Adrenal gland (tissue), 12 donors: ENCODE data around the gene ZNF135. TPM values are rescaled to one million over a fixed set of nuclear protein-coding genes. Genes with fewer than 3 reads are reported as not detected.

Source experiments
- DNase-seq, 7 donors: peaks; one replicate each; pipeline ENCODE4 v3.0.0-alpha.2; 2019 to 2020
- H3K27ac ChIP-seq, 5 donors: fragments of 200-600 bp; sonication (generic) in 4 of 5; 1 replicate in 3 of 5; 2 replicates in 2 of 5; pipeline versions ENCODE4 v1.5.1 to v1.8.0; 2016 to 2020; ENCODE audit warnings: mild to moderate bottlenecking in 1 of 5
- H3K27me3 ChIP-seq: fragments of 200-600 bp; 2 replicates; pipeline ENCODE4 v1.8.0; 2021
- H3K36me3 ChIP-seq, 2 donors: fragments of 200-600 bp; replicated peaks in 1 of 2; 1 replicate in 1 of 2; 2 replicates in 1 of 2; pipeline versions ENCODE4 v1.5.1 to v1.8.0; 2018 to 2022
- H3K4me1 ChIP-seq, 2 donors: fragments of 200-600 bp; replicated peaks in 1 of 2; 1 replicate in 1 of 2; 2 replicates in 1 of 2; pipeline versions ENCODE4 v1.5.1 to v1.8.0; 2018 to 2021
- H3K4me3 ChIP-seq, 4 donors: fragments of 200-600 bp; sonication (generic) in 3 of 4; one replicate each; pipeline ENCODE4 v1.5.1; 2016 to 2018
- H3K9me3 ChIP-seq, 3 donors: fragments of 200-600 bp; sonication (generic) in 1 of 3; replicated peaks in 1 of 3; 1 replicate in 2 of 3; 2 replicates in 1 of 3; pipeline versions ENCODE4 v1.5.1 to v1.8.0; 2016 to 2021
- CTCF ChIP-seq, 6 experiments: fragments of 450-650 bp in 4 of 6; fragments of 200-600 bp in 2 of 6; sonication (generic) in 1 of 6; IDR thresholded peaks; 1 replicate in 5 of 6; 2 replicates in 1 of 6; pipeline versions ENCODE4 v1.5.1 to v1.8.0; 2016 to 2021; ENCODE audit warnings: antibody characterized with exemption in 6 of 6, mild to moderate bottlenecking in 2 of 6, moderate library complexity in 1 of 6
- POLR2A ChIP-seq, 2 donors: fragments of 450-650 bp; IDR thresholded peaks; one replicate each; pipeline ENCODE4 v1.6.1; 2017; ENCODE audit warnings: antibody characterized with exemption in 2 of 2, mild to moderate bottlenecking in 2 of 2, moderate library complexity in 1 of 2
- WGBS, 4 donors: extraction: QIAGEN DNeasy Blood & Tissue Kit in 2 of 4; methylation state at CpG; one replicate each; pipeline versions ENCODE4 v1.1.5 to v1.1.7; 2013 to 2017; 5-methylcytosine and 5-hydroxymethylcytosine counted together
- intact Hi-C, 2 donors: fragments of 100-400 bp; cut with DNase I; formaldehyde crosslinking; loops; one replicate each; pipeline versions ENCODE4 v1.14.1 to v1.15.0; 2022 to 2023
- polyA plus RNA-seq, 3 donors: library from polyadenylated mRNA; stranded (reverse); fragments of 200-250 nt in 2 of 3; fragments of 350-450 nt in 1 of 3; fragmentation: Illumina TruSeq in 1 of 3; extraction: RNeasy Lipid Tissue Mini Kit (QIAGEN cat#74804) in 1 of 3; gene quantifications; one replicate each; pipeline ENCODE4 v1.2.3, GENCODE V29; 2013 to 2014
- total RNA-seq, 9 donors: library from RNA; depleted of rRNA in 4 of 9; stranded (reverse); fragments of >200 nt in 4 of 9; fragments of 120-200 nt in 1 of 9; fragmentation: NEBNext Ultra II Directional in 1 of 9; extraction: Animal tissue kit (Norgen Biotek cat#: 25700) in 1 of 9; gene quantifications; one replicate each; pipeline versions ENCODE4 v1.1.0 to v1.2.4, GENCODE V29; 2013 to 2023
- donor health status: healthy with polysubstance abuse.
- donor health status: Bipolar disorder and iron deficiency.
- donor health status: DM: yes; HTN: yes; CAD: no.
- donor health status: DM: no; HTN: no; CAD: no.
- donor health status: DM: no; HTN: no; CAD: no.
- donor health status: DM: yes; HTN: yes; CAD: no.

The ZNF135 gene
- total and polyA plus RNA-seq, 12 donors: 1.2 to 15.1 (median 4.5) TPM

GRCh38 chr19:58085348-58085875 is 26.3 kb downstream of the ZNF135 start:
- Histone ChIP-seq H3K9me3 (peaks cover 0 to 43% (median 0%) of the 10 kb centered on the region in 3 donors), H3K27ac (no peak overlapping the region), H3K4me3 (no peak overlapping the region), H3K36me3 (peaks cover 0 to 12% of the 10 kb centered on the region in 2 donors), H3K27me3 (no peaks in the 10 kb centered on the region), H3K4me1 (no peaks in the 10 kb centered on the region)
- no peak for DNase-seq
- intact Hi-C loops: no loop called here
- whole genome bisulfite sequencing, 4 donors: 93 to 96% (median 93%) methylated on average over 15 to 29 of the region's 29 CpGs; no CpG with 5 or more reads in 1 of the 4 donors
- TF ChIP-seq POLR2A (IDR thresholded peaks at IDR 0.05) (no peak), CTCF (IDR thresholded peaks at IDR 0.05) (no peak)

GRCh38 chr19:58086825-58087710 is 28.0 kb downstream of the ZNF135 start:
- WGBS, 4 donors: 94 to 96% (median 95%) methylated on average over 12 to 23 of the region's 23 CpGs
- no peaks in the 10 kb centered on the region for H3K4me1 ChIP-seq
- no peak for DNase-seq
- intact Hi-C loops: no loop called here
- TF ChIP-seq POLR2A (IDR thresholded peaks at IDR 0.05): no peak
- TF ChIP-seq CTCF (IDR thresholded peaks at IDR 0.05): no peak
- no peak overlapping the region for H3K4me3 ChIP-seq
- peaks cover 0 to 12% of the 10 kb centered on the region in 2 donors for H3K36me3 ChIP-seq
- no peaks in the 10 kb centered on the region for H3K27me3 ChIP-seq
- H3K9me3 ChIP-seq: peaks cover 0 to 32% (median 0%) of the 10 kb centered on the region in 3 donors
- no peak overlapping the region for H3K27ac ChIP-seq

GRCh38 chr19:58088521-58089052 is 29.5 kb downstream of the ZNF135 start:
- no peak overlapping the region for H3K27ac ChIP-seq
- TF ChIP-seq CTCF (IDR thresholded peaks at IDR 0.05) (no peak), POLR2A (IDR thresholded peaks at IDR 0.05) (no peak)
- intact Hi-C loops: no loop called here
- peaks cover 0 to 20% (median 0%) of the 10 kb centered on the region in 3 donors for H3K9me3 ChIP-seq
- H3K4me3 ChIP-seq: no peak overlapping the region
- peaks cover 0 to 12% of the 10 kb centered on the region in 2 donors for H3K36me3 ChIP-seq
- no peak for DNase-seq
- 95 to 98% (median 96%) methylated on average over 6 to 13 of the region's 13 CpGs for WGBS, 4 donors
- H3K4me1 ChIP-seq: no peaks in the 10 kb centered on the region
- no peaks in the 10 kb centered on the region for H3K27me3 ChIP-seq

GRCh38 chr19:58089846-58090245 is 30.8 kb downstream of the ZNF135 start:
- Histone ChIP-seq H3K4me3 (no peak overlapping the region), H3K4me1 (no peaks in the 10 kb centered on the region), H3K9me3 (peaks cover 0 to 10% (median 0%) of the 10 kb centered on the region in 3 donors), H3K27me3 (no peaks in the 10 kb centered on the region), H3K27ac (no peak overlapping the region), H3K36me3 (peaks cover 0 to 12% of the 10 kb centered on the region in 2 donors)
- no peak for TF ChIP-seq CTCF (IDR thresholded peaks at IDR 0.05)
- no peak for TF ChIP-seq POLR2A (IDR thresholded peaks at IDR 0.05)
- WGBS, 4 donors: 83 to 97% (median 96%) methylated on average over 7 to 16 of the region's 16 CpGs
- intact Hi-C loops: no loop called here
- no peak for DNase-seq
